Hepatic stellate cell (primary cell): Measurements from ENCODE around the gene GJD3.
A peak's percentile ranks its signal among the peaks of the same experiment; 100 is the strongest.

ENCODE experiments used
- DNase-seq: peaks from one replicate; pipeline ENCODE4 v3.0.0; 2011; ENCODE audit warnings: low spot score

GJD3 gene

GRCh38 chr17:40340327-40340726 is 24.2 kb downstream of the GJD3 start:
- DNase-seq: no peak

DNA sequence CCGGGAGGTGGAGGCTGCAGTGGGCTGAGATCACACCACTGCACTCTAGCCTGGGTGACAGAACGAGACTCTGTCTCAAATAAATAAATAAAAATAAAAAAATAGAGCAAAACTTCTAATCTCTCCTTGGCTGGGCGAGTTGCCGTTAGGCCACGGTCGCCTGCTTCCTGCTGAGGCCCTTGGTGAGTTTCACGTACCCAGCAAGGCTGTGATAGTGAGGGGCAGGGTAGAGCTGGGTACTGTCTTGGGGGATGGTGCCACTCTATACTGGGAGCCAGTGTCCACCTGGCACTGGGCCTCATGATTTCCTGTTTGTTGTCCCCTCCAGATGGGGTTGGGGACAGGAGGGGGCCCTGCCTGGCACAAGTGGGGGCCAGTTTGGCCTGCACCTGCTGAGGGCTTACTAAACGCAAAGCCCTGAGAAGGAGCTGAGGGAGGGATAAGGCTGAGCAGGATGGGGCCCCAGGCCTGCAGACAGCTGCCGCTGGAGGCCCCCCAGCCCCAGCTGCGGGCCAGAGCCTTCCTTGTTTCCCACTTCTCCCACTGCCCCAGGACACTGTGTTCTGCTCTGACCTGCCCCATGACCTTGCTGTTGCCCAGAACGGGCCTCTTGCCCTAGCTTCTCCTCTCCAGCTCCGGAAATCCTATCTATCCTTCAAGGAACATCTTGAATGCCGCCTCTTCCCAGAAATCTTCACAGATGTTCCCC is 25.4 kb downstream of the GJD3 start:
- DNase-seq: no peak

- no peak for DNase-seq
Measured at GRCh38 chr17:40338058-40338457, 26.5 kb downstream of the GJD3 start.

- DNase-seq: no peak
Measured at GRCh38 chr17:40337351-40337750, 27.2 kb downstream of the GJD3 start.

- DNase-seq: no peak
Measured at GRCh38 chr17:40335620-40336019, 28.9 kb downstream of the GJD3 start.

GRCh38 chr17:40333781-40334448 is 30.6 kb downstream of the GJD3 start:
- DNase-seq: no peak

GRCh38 chr17:40331743-40332641 is 32.5 kb downstream of the GJD3 start:
- peak; percentile 81 for DNase-seq

- DNase-seq: no peak
Measured at GRCh38 chr17:40330850-40331470, 33.6 kb downstream of the GJD3 start.

DNA sequence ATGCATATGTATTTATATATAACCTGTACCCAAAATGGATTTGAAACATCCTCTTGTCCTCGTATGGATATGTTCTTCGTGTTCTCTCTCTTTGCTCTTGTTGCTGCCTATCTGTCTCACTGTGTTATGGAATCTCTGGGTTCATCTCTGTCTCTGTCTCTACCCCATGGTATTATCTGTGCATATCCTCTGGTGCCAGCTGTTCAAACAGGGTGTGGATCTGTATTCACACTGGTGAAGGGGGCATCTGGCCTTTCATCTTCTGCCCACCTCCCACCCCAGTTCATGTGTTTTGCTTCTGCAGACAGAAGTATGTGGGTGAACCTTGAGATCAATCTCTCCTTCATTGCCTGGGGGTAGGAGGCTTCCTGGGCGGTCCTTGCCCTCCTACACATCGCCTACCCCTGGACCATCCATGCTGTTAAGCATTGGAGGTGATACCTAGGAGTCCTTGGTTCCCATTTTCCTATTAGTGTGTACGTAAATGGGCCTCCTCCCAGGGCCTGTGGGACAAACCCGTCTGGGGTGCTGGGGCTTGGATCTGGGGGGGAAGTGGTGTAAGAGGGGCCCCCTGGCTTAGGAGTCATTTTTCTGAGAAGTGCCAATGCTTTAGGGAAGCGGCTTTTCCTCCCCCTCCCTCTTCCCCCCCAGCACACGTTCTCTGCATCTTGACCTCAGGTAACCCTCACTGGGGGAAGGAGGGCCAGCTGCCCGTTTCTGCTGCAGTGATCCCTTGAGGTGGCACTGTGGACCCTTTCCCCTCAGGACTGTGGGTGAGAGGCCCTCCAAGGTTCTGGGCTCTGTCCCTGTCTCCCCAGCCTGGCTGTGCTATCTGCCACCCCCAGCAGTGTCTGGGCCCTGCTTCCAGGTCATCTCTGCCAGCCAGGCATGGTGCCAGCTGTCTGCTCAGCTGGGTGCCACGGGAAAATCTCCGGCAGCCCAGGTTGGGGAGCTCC is 34.4 kb downstream of the GJD3 start:
- DNase-seq: no peak

DNA sequence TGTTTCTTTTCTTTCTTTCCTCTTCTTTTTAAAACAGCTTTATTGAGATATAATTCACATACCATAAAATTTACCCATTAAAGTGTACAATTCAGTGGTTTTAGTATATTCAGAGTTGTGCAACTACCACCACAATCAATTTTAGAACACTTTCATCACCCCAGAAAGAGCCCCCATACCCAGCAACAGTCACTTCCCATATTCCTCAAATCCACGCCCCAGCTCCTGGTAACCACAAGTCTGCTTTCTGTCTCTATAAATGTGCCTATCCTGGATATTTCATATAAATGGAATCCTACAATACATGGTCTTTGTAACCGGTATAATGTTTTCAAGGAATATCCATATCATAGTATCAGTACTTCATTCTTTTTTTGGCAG is 36.2 kb downstream of the GJD3 start:
- DNase-seq: no peak

GRCh38 chr17:40327735-40328385 is 36.7 kb downstream of the GJD3 start:
- DNase-seq: no peak

DNA sequence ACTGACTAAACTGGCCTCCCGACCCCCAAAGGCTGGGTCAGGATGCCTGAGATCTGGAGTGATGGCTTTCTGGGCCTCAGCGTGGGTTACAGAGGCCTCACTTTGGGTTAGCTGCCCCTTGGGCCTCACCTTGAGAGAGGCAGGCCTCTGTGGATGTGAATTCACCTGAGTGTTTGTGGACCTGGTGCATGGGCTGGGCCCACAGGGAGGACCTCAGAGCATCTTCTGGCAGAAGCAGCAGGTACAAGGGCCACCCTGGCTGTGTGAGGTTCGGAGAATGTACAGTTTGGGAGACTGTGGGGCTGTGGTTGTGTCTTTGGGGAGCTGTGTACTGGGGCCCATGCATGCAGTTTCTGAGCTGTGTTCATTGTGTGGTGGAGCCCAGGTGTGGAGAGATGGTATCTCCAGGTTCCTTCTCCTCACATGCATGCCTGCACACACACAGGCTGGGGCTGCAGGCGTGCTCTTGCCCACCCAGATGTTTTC is 37.2 kb downstream of the GJD3 start:
- DNase-seq: no peak

GRCh38 chr17:40326832-40327199 is 37.7 kb downstream of the GJD3 start:
- no peak for DNase-seq

GRCh38 chr17:40326014-40326831 is 38.3 kb downstream of the GJD3 start:
- no peak for DNase-seq

DNA sequence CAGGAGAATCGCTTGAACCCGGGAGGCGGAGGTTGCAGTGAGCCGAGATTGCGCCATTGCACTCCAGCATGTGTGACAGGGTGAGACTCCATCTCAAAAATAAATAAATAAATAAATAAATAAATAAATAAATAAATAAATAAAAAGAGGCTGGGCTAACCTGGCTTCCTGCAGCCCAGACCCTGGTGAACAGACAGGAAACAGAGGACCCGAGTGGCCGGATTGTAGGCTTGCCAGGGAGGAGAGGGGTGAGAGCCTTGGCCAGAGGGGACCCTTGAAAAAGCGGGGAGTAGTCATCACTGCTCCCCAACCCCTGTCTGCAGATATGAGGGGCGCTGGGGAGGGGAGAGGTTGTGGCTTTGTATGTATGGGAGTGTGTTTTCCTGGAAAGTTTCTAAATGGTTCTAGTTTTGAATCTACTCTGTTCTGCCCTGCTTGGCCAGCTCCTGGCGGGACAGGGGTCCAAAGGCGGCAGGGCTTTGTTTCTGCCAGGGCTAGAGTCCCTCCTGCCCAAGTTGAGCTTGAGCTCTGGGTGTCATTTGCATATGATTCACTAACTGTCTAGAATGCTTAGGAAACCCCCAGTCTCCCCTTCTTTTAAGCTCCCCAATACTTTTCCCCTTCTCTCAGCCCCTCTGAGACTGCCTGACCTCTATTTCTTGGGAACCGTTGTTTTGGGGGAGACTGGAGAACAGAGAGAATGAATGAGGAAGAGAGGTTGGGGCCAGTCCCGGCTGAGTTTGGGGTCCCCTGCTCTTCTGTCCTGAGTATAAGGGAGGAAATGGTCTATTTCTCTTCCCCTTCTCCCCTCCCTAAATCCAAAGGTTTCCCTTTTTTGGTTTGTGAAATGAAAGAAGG is 39.2 kb downstream of the GJD3 start:
- no peak for DNase-seq

DNA sequence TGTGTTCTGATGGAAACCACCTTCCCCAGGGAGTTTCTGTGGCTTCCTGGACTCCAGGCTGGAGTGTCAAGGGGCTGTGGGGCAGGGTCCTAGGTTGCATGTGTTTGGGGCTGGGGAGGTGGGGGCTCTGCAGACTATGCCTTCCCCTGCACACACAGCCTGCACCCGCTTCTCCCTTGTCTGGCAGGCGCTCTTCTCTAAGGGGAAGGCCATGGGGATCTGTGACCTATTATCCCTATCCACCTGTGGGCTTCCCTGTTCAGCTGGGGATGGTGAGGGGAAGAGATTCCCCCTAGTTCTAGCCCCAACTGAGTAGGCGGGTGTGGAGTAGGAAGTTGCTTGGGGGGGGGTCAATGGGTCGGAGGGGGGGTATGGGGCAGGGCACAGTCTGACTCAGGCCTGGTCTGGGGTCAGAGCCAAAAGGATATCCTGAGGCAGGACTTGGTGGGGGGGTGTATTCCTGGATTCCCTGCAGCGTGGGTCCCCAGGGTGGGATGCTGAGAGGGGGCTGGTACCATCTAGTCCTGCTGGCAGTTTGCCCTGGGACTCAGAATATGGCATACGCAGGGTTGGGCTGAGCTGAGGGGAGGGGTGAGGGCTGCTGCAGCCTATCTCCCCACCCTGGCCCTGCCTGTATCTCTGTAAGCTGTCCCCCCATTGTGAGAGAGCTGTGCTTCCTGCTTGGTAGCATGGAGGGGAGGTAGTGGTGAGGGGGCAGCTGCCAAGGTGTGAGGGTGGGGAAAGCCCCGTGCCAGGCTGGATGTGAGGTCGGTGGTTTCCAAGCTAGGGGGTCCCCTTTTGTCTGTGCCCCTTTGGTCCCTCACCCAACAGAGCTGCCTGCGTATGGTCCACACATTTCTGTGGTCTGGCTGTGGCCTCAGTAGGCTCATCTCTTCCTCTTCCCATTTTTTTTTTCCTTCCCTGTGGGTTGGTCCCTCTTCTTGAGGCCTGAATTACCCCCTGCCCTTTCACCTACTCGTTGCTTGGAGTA is 40.9 kb downstream of the GJD3 start:
- no peak for DNase-seq
